ENCODE measurements around the gene BSPH1.
"Not testable (repeated sequence)": the region's sequence is repeated elsewhere in the genome, so short reads cannot be mapped to it uniquely, and the experiment has no call there.

The BSPH1 gene

DNA sequence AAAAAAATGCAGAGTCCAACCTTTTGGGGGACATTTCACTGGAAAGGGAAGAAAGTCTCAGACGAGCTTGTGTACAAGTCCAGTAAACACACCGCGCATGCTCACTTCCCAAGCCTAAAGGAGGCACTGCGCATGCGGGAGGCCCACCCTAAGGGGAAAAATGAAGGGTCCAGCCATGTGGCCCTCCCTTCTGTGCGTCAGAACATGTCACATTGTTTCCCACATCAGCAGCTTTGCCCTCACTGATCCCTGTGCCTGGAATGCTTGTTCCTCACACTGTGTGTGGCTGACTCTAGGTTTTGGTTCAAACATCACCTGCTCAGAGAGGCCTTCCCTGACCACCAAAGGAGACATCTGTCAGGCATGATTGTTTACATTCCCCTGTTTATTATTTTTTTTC lies 6.8 kb upstream of the BSPH1 start:
- ChIA-PET POLR2A (interaction anchor here (0.7 kb wide), 1 partner anchor 1367 kb away, joined by 3 read pairs; no protein-coding TSS in a partner anchor), CTCF (no interaction called here)
- no peak for DNase-seq (ENCODE audit: extremely low spot score)
- TF ChIP-seq, protein P1, sequence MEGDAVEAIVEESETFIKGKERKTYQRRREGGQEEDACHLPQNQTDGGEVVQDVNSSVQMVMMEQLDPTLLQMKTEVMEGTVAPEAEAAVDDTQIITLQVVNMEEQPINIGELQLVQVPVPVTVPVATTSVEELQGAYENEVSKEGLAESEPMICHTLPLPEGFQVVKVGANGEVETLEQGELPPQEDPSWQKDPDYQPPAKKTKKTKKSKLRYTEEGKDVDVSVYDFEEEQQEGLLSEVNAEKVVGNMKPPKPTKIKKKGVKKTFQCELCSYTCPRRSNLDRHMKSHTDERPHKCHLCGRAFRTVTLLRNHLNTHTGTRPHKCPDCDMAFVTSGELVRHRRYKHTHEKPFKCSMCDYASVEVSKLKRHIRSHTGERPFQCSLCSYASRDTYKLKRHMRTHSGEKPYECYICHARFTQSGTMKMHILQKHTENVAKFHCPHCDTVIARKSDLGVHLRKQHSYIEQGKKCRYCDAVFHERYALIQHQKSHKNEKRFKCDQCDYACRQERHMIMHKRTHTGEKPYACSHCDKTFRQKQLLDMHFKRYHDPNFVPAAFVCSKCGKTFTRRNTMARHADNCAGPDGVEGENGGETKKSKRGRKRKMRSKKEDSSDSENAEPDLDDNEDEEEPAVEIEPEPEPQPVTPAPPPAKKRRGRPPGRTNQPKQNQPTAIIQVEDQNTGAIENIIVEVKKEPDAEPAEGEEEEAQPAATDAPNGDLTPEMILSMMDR (IDR thresholded peaks at IDR 0.05; ENCODE audit: control extremely low read depth, extremely low read depth, low read depth, missing control alignments), result no peak

DNA sequence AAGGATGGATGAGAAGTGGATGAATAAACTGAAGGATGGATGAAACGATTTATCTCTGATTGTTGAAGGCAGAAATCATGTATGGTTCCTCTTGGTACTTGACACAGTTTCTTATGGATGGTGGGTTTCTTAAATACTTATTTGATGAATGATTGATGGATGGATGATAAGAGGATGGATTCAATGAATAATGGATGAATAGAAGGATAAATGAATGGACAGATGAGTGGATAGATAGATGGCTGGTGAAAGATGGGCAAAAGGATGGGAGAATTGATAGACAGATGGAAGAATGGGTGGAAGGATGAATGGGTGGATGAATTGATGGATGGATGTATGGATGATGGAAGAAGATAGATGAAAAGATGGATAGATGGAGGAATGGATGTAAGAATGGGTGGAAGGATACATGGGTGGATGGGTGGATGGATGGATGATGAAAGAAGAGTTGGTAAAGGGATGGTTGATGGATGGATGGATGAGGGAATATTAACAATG lies 4.3 kb upstream of the BSPH1 start:
- CTCF ChIA-PET, result interaction anchor here (1.5 kb wide), 1 partner anchor 21 kb away, joined by 3 read pairs; no protein-coding TSS in a partner anchor
- TF ChIP-seq, protein P1 (IDR thresholded peaks at IDR 0.05; ENCODE audit: control extremely low read depth, extremely low read depth, low read depth, missing control alignments), result no peak
- DNase-seq (ENCODE audit: extremely low spot score), result no peak
- POLR2A ChIA-PET, result no interaction called here

DNA sequence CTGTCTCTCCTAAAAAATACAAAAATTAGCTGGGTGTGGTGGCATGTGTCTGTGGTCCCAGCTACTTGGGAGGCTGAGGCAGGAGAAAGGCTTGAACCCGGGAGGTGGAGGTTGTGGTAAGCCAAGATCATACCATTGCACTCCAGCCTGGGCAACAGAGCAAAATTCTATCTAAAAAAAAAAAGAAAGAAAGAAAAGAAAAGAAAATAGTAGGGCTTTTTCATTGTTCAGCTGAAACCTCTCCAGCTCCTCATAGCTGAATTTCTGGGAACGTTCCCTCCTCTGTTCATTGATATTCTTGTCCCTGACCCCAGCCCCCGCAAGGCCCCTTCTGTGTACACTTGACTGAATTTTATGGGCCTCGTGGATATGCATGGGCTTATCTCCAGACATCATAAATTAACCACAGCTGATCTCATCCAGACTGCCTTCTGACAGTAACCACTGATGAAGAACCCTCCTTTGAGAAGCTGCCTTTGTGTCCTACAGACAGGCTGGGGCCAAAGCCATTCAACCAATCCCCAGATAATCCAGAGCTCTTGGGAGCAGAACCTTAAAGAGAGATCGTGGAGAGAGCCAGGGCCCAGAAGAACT lies 2.3 kb upstream of the BSPH1 start, which contains the start of gene ELSPBP1:
ELSPBP1 (plus strand) TSS at position 424 of the 594 bp plus-strand sequence. CDS start 14,036 bp downstream, outside the sequence.
- ChIA-PET POLR2A (no interaction called here), CTCF (interaction anchor here (0.9 kb wide), 1 partner anchor 12 kb away, joined by 3 read pairs; no protein-coding TSS in a partner anchor)
- TF ChIP-seq, protein P1 (IDR thresholded peaks at IDR 0.05; ENCODE audit: control extremely low read depth, extremely low read depth, low read depth, missing control alignments), result no peak
- no peak for DNase-seq (ENCODE audit: extremely low spot score)

DNA sequence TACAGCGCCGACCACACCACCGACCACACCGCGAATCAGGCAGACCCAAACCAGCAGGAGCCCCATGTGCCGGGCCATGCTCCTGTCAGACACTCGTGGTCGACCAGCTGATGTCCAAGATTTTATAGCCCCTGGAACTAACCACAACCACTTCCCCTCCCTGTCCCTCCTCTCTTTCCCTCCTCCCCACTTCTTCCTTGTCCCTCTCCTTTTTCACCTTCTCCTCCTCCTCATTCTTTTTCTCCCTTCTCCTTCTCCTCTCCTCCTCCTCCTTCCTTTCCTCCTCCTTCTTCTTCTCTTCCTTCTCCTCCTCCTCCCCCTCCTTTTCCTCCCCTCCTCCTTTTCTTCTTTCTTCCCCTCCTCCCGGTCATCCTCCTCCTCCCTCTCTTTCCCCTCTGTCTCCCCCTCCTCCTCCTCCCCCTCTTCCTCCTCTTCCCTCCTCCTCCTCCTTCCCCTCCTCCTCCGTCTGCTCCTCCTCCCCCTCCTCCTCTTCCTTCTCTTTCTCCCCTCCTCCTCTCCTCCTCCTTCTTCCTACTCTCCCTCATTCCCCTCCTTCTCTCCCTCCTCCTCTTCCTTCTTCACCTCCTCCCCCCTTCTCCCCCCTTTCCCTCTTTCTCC lies 670 bp downstream of the BSPH1 start:
- CTCF ChIA-PET, result no interaction called here
- TF ChIP-seq, protein P1 (IDR thresholded peaks at IDR 0.05; ENCODE audit: control extremely low read depth, extremely low read depth, low read depth, missing control alignments), result no peak
- POLR2A ChIA-PET, result no interaction called here

DNA sequence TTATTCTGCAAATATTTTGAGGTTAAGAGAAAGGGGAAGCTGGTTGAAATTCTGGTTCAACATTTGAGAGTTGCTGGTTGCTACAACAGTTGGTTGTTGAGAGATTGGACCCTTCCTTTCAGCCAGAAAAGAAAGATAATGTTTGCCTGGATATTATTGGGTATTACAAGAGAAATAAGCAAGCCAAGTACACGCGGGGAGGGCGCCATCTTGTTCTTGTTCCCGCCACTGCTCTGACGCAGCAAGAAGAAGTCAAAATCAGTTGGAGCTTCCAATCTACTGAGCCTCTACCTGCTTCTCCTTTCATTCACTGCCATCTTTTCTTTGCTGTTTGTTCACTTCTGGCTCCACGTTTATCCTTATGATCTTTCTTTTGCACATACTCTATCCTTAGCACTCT lies 18.4 kb downstream of the BSPH1 start:
- ChIA-PET CTCF (interaction anchor here (2.5 kb wide), 1 partner anchor 10 kb away, joined by 13 read pairs; no protein-coding TSS in a partner anchor), POLR2A (no interaction called here)
- no peak for DNase-seq (ENCODE audit: extremely low spot score)
- TF ChIP-seq, protein P1 (IDR thresholded peaks at IDR 0.05; ENCODE audit: control extremely low read depth, extremely low read depth, low read depth, missing control alignments), result no peak

More for the DNA sequence above, 670 bp downstream of the BSPH1 start:
- no peak for DNase-seq (ENCODE audit: extremely low spot score)

DNA sequence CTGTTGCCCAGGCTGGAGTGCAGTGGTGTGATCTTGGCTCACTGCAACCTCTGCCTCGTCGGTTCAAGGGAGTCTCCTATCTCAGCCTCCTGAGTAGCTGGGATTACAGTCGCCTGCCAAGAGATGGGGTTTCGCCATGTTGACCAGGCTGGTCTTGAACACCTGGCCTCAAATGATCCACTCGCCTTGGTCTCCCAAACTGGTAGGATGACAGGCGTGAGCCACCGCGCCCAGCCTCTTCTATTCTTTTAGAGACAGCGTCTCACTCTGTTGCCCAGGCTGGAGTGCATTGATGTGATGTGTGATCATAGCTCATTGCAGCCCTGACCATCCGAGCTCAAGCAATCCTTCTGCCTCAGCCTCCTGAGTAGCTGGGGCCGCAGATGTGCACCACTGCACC lies 36.0 kb downstream of the BSPH1 start:
- CTCF ChIA-PET; POLR2A ChIA-PET; DNase-seq (ENCODE audit: extremely low spot score): not testable (repeated sequence)

DNA sequence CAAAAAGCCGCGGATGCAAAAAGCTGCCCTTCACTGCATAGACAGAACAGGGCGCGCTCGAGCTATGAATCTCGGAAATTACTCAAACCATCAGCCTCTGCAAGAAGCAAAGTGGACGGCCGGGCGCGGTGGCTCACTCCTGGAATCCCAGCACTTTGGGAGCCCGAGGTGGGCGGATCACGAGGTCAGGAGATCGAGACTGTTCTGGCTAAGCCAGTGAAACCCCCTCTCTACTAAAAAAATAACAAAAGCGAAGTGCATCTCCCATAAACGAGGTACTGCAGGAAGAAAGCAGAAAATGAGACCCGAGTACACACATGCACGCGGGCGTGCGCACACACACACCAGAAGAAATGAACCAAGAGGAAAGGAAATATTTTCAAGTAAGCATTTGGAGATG lies 39.8 kb downstream of the BSPH1 start:
- POLR2A ChIA-PET; CTCF ChIA-PET; DNase-seq (ENCODE audit: extremely low spot score): not testable (repeated sequence)

DNA sequence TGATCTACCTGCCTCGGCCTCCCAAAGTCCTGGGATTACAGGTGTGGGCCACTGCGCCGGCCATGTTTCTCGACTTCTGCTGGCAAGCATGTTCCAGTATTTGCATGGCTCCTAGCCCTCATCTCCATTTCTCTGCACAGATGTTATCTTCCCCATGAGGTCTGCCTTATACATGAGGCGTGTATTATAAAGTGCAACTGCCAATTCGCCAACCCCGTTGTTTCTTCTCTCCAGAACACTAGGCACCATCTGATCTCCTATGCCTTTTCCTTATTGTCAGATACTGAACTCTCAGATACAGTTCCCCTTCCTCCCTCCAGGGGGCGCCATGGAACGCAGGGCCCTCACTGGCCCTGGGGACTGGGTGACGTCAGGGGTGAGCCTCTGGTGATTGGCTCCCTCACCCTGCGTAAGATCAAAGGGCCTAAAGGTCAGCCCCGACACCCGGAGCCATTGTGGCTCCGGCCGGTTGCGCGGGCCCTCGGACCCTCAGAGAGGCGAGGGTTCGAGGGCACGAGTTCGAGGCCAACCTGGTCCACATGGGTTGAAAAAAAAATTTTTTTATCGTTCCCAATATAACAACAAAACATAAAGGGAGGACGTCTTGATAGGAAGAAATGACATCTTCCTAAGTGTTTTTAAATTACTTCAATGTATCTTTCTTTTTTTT lies 42.0 kb downstream of the BSPH1 start:
- POLR2A ChIA-PET; DNase-seq (ENCODE audit: extremely low spot score); CTCF ChIA-PET: not testable (repeated sequence)

DNA sequence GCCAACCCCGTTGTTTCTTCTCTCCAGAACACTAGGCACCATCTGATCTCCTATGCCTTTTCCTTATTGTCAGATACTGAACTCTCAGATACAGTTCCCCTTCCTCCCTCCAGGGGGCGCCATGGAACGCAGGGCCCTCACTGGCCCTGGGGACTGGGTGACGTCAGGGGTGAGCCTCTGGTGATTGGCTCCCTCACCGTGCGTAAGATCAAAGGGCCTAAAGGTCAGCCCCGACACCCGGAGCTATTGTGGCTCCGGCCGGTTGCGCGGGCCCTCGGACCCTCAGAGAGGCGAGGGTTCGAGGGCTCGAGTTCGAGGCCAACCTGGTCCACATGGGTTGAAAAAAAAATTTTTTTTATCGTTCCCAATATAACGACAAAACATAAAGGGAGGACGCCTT lies 63.4 kb downstream of the BSPH1 start:
- DNase-seq (ENCODE audit: extremely low spot score); CTCF ChIA-PET; POLR2A ChIA-PET: not testable (repeated sequence)

DNA sequence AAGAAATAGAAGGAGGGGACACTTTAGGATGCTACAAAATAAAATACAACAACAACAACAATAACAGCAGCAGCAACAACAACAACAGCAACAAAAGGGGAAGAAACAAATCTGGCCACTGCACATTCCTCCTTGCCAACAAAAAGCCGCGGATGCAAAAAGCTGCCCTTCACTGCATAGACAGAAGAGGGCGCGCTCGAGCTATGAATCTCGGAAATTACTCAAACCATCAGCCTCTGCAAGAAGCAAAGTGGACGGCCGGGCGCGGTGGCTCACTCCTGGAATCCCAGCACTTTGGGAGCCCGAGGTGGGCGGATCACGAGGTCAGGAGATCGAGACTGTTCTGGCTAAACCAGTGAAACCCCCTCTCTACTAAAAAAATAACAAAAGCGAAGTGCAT lies 71.9 kb downstream of the BSPH1 start:
- DNase-seq (ENCODE audit: extremely low spot score); CTCF ChIA-PET; POLR2A ChIA-PET: not testable (repeated sequence)

Measured in GM10248 (cell line).